SK-N-MC (cell line): ENCODE data around the gene CLCA1.

Source experiments
- EZH2 ChIP-seq: fragments of 200-600 bp; sonication (generic); IDR thresholded peaks from one replicate; pipeline ENCODE4 v1.6.1; 2017; ENCODE audit warnings: antibody characterized with exemption
- FOXP2 ChIP-seq: optimal IDR thresholded peaks from 2 replicates; pipeline ENCODE3; 2011; ENCODE audit warnings: mild to moderate bottlenecking, moderate library complexity; ENCODE audit not compliant: insufficient read depth; ENCODE audit errors: extremely low read length, control extremely low read depth
- POLR2AphosphoS5 ChIP-seq: IDR thresholded peaks from 2 replicates; pipeline ENCODE4 v1.6.1; 2012; ENCODE audit warnings: mild to moderate bottlenecking, low read depth, low read length, borderline replicate concordance

DNA sequence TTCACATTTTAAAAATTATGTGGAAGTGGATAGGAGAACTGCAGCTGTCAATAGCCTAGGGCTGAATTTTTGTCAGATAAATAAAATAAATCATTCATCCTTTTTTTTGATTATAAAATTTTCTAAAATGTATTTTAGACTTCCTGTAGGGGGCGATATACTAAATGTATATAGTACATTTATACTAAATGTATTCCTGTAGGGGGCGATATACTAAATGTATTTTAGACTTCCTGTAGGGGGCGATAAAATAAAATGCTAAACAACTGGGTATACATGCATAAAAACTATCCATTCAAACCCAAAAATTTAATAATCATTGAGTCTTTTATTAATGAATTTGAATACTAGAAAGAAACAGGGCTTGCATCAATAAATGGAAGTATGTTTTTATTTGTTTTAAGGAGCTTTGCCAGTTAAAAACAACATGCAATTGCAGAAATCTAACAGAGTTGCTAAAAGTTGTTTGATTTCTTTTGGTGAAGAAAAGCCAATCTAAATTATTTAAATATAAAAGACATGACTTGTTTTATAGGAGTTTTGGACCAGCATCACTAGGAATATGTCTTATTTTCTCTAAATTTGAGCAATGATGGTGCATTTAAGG, 31.4 kb downstream of the CLCA1 start:
- TF ChIP-seq POLR2AphosphoS5, result no peak
- no peak for TF ChIP-seq EZH2
- TF ChIP-seq FOXP2, result no peak
